ENCODE data around the gene MAPK1. TPM values are rescaled to one million over a fixed set of nuclear protein-coding genes. Genes with fewer than 3 reads are reported as not detected.
A peak's percentile ranks its signal among the peaks of the same experiment; 100 is the strongest.

The MAPK1 gene
- total and polyA plus RNA-seq, 7 donors: 18.0 to 73.2 (median 44.1) TPM

DNA sequence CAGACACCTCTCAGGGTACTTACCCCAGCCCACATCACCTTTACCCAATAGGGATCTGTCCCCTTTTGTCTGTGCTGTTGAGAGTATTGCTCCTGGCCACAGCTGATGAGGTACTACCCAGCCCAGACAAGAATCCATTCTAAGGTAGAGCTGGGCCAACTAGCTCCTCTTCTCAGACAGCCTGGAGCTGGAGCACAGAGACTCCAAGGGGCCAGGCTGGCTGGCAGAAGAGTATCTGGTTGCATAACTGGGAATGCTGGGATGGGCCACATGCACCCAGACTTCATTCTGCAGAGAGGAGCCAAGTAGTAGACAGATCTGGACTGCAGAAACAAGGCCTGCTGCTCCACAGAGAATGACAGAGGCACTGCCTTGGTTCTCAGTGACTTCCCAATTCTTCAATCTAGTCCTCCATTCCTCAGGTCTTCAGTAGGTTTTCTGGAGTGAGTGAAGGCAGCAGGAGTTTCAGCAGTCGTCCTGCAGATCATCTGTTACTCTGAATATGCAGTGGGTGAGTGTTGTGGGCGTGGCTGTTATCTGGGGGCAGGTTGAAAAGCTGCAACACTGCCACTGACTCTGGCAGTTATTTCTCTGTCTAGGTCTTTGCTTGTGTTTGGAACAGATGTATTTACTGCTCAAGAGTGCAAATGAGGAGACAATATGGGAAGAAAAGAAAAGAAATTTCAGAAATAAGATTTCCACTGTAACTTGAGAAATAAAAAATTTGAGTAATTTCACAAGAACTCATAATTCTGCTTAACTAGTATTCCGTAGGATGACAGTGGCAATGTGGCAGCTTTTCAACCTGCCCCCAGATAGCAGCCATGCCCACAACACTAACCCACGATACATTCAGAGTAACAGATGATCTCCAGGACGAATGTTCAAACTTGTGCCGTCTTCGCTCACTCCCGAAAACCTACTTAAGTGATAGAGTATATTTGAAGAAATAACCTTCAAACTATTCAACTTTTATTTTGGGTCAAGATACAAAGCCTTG lies 34.9 kb downstream of the MAPK1 start:
- H3K4me3 ChIP-seq: no peak overlapping the region
- H3K9me3 ChIP-seq: no peaks in the 10 kb centered on the region
- H3K4me1 ChIP-seq: peaks cover 0 to 78% (median 51%) of the 10 kb centered on the region in 4 donors
- TF ChIP-seq, protein P1, sequence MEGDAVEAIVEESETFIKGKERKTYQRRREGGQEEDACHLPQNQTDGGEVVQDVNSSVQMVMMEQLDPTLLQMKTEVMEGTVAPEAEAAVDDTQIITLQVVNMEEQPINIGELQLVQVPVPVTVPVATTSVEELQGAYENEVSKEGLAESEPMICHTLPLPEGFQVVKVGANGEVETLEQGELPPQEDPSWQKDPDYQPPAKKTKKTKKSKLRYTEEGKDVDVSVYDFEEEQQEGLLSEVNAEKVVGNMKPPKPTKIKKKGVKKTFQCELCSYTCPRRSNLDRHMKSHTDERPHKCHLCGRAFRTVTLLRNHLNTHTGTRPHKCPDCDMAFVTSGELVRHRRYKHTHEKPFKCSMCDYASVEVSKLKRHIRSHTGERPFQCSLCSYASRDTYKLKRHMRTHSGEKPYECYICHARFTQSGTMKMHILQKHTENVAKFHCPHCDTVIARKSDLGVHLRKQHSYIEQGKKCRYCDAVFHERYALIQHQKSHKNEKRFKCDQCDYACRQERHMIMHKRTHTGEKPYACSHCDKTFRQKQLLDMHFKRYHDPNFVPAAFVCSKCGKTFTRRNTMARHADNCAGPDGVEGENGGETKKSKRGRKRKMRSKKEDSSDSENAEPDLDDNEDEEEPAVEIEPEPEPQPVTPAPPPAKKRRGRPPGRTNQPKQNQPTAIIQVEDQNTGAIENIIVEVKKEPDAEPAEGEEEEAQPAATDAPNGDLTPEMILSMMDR (IDR thresholded peaks at IDR 0.05): no peak
- TF ChIP-seq POLR2A (IDR thresholded peaks at IDR 0.05): no peak
- TF ChIP-seq POLR2AphosphoS5 (IDR thresholded peaks at IDR 0.05): no peak
- TF ChIP-seq EP300 (IDR thresholded peaks at IDR 0.05): no peak
- 81 to 82% methylated on average over 8 of the region's 8 CpGs for WGBS, 2 donors
- H3K27ac ChIP-seq: peak overlapping the region in 3 of 4 donors; percentile 14 to 52 (median 30)
- intact Hi-C loops (cut with DNase I): no loop called here
- H3K27me3 ChIP-seq: no peaks in the 10 kb centered on the region
- no peaks in the 10 kb centered on the region for H3K36me3 ChIP-seq
- no peak for DNase-seq

DNA sequence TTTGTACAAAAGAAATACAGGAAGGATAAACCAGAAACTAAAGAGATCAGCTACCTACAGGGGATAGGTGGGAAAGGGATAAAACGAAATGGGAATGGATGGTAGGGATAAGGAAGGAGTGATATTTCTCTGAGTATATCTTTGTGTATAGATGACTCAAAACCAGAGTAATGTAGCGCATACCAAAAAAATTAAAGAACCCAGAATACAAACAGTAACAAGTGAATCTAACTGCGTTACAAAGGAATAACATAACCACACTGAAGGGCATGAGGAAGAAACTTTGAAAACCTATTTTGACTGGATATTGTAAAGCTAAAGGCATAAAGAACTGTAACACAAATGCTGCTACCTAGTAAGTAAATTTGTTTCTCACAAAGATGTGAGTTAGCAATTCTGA lies 37.9 kb downstream of the MAPK1 start:
- WGBS, 2 donors: 93 to 94% methylated on average over 3 of the region's 3 CpGs
- intact Hi-C loops (cut with DNase I): no loop called here
- H3K27ac ChIP-seq: no peak overlapping the region

DNA sequence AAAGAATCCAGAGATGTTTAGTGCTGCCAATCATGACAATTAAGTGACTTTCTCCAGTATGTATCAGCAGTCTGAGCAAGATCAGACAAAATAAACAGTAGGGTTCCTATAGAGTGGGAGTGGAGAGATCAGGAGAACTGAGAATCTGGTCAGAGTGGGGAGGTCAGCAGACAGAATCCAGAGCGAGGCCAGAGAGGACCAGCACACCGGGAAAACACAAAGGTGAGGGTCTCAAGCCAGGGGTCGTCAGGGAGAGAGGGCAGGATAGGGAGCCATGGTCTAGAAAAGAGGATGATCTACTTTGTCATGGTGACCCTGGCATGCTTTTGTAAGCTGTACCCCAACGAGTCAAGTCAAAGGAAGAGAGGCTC lies 39.2 kb downstream of the MAPK1 start:
- no peak for DNase-seq
- Histone ChIP-seq H3K27ac (no peak overlapping the region), H3K4me3 (no peak overlapping the region), H3K36me3 (no peaks in the 10 kb centered on the region), H3K27me3 (no peaks in the 10 kb centered on the region), H3K4me1 (peaks cover 0 to 78% (median 45%) of the 10 kb centered on the region in 4 donors), H3K9me3 (no peaks in the 10 kb centered on the region)
- WGBS, 2 donors: 90% methylated on average over 4 of the region's 4 CpGs
- TF ChIP-seq, protein P1 (IDR thresholded peaks at IDR 0.05): no peak
- TF ChIP-seq POLR2A (IDR thresholded peaks at IDR 0.05): no peak
- no peak for TF ChIP-seq POLR2AphosphoS5 (IDR thresholded peaks at IDR 0.05)
- TF ChIP-seq EP300 (IDR thresholded peaks at IDR 0.05): no peak
- intact Hi-C loops (cut with DNase I): no loop called here

More for the DNA sequence above, 37.9 kb downstream of the MAPK1 start:
- Histone ChIP-seq H3K4me3 (no peak overlapping the region), H3K9me3 (no peaks in the 10 kb centered on the region), H3K27me3 (no peaks in the 10 kb centered on the region), H3K36me3 (no peaks in the 10 kb centered on the region), H3K4me1 (peaks cover 0 to 70% (median 32%) of the 10 kb centered on the region in 4 donors)
- no peak for TF ChIP-seq POLR2A (IDR thresholded peaks at IDR 0.05)
- TF ChIP-seq POLR2AphosphoS5 (IDR thresholded peaks at IDR 0.05): no peak
- no peak for TF ChIP-seq EP300 (IDR thresholded peaks at IDR 0.05)
- TF ChIP-seq, protein P1 (IDR thresholded peaks at IDR 0.05): no peak
- no peak for DNase-seq

DNA sequence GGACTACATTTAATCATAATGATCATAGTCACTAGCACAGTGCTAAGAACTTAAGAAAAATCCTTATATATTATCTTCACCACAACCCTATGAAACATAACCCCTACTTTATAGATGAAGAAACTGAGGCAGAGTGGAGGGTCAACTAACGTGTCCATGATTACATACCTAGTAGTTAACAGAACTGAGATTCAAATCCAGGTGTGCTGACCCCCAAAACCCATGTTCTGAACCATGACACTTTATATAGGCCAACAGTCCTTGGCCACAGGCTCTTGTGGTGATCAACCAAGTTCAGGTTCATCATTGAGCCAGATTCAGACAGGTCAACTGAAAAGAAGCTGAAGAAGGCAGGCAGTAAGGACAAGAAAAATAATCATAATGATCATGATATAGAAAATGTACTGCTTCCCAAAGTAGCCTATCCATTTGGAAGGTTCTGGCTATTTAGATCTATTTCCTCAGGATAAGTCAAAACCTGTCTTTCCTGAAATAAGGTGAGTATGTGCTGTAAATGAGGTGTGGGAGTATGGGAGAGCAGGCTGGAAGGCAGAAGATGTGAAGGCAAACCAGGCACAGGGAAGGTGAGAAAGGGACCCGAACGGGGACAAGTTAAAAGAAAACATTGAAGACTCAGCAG lies 39.7 kb downstream of the MAPK1 start:
- Histone ChIP-seq H3K27me3 (no peaks in the 10 kb centered on the region), H3K36me3 (no peaks in the 10 kb centered on the region), H3K4me1 (peaks cover 0 to 80% (median 47%) of the 10 kb centered on the region in 4 donors), H3K4me3 (no peak overlapping the region), H3K9me3 (no peaks in the 10 kb centered on the region), H3K27ac (no peak overlapping the region)
- TF ChIP-seq, protein P1 (IDR thresholded peaks at IDR 0.05): no peak
- no peak for TF ChIP-seq POLR2A (IDR thresholded peaks at IDR 0.05)
- no peak for TF ChIP-seq POLR2AphosphoS5 (IDR thresholded peaks at IDR 0.05)
- no peak for TF ChIP-seq EP300 (IDR thresholded peaks at IDR 0.05)
- WGBS, 2 donors: 91 to 94% methylated on average over 3 of the region's 3 CpGs
- no peak for DNase-seq
- intact Hi-C loops (cut with DNase I): no loop called here
